Mesenchymal stem cell (in vitro differentiated cells and primary cell): Measurements from ENCODE around the gene CEP72.

Experiments used
- DNase-seq: peaks from one replicate; pipeline ENCODE4 v3.0.0-alpha.2; 2013
- H2AFZ ChIP-seq: one replicate; pipeline ENCODE4 v1.6.1; 2013; ENCODE audit warnings: low read depth, mild to moderate bottlenecking, control low read depth, inconsistent platforms, low read length, moderate library complexity
- H2AK5ac ChIP-seq: 2 replicates; pipeline ENCODE4 v1.6.1; 2013; ENCODE audit warnings: low read length, moderate library complexity, mild to moderate bottlenecking, inconsistent platforms; ENCODE audit not compliant: severe bottlenecking
- H2BK120ac ChIP-seq: one replicate; pipeline ENCODE4 v1.6.1; 2013; ENCODE audit warnings: low read depth, mild to moderate bottlenecking, inconsistent platforms, low read length, moderate library complexity
- H2BK12ac ChIP-seq, 2 experiments: one replicate each; pipeline ENCODE4 v1.6.1; 2013; ENCODE audit warnings: inconsistent platforms in 2 of 2, low read length in 2 of 2, mild to moderate bottlenecking in 2 of 2, moderate library complexity in 2 of 2, control low read depth in 1 of 2
- H2BK15ac ChIP-seq: one replicate; pipeline ENCODE4 v1.6.1; 2013; ENCODE audit warnings: mild to moderate bottlenecking, low read depth, inconsistent platforms; ENCODE audit not compliant: poor library complexity, severe bottlenecking
- H2BK5ac ChIP-seq: 2 replicates; pipeline ENCODE4 v1.6.1; 2013; ENCODE audit warnings: low read depth, mild to moderate bottlenecking, low read length, control low read depth, inconsistent platforms; ENCODE audit not compliant: poor library complexity, severe bottlenecking
- H3K14ac ChIP-seq, 2 experiments: one replicate each; pipeline ENCODE4 v1.6.1; 2013; ENCODE audit warnings: inconsistent platforms in 2 of 2, low read length in 2 of 2, control low read depth in 1 of 2, mild to moderate bottlenecking in 1 of 2, moderate library complexity in 1 of 2
- H3K18ac ChIP-seq, 2 experiments: one replicate each; pipeline ENCODE4 v1.6.1; 2013; ENCODE audit warnings: inconsistent platforms in 2 of 2, low read length in 2 of 2, control low read depth in 1 of 2, low read depth in 1 of 2, mild to moderate bottlenecking in 1 of 2
- H3K23ac ChIP-seq, 2 experiments: one replicate each; pipeline ENCODE4 v1.6.1; 2013; ENCODE audit warnings: inconsistent platforms in 2 of 2, low read length in 2 of 2, mild to moderate bottlenecking in 2 of 2, moderate library complexity in 2 of 2, control low read depth in 1 of 2
- H3K27ac ChIP-seq: 2 replicates; pipeline ENCODE4 v1.5.1; 2013; ENCODE audit warnings: mild to moderate bottlenecking, moderate library complexity, low read length, control low read depth, inconsistent platforms; ENCODE audit not compliant: poor library complexity, severe bottlenecking
- H3K27me3 ChIP-seq, 2 experiments: 2 replicates each; pipeline versions ENCODE4 v1.6.1 to v1.7.0; 2013; ENCODE audit warnings: low read length in 2 of 2, mild to moderate bottlenecking in 2 of 2, moderate library complexity in 2 of 2, control low read depth in 1 of 2, inconsistent platforms in 1 of 2; ENCODE audit not compliant: control insufficient read depth in 1 of 2, insufficient read depth in 1 of 2
- H3K36me3 ChIP-seq, 2 experiments: 2 replicates each; pipeline versions ENCODE4 v1.6.1 to v1.7.0; 2013; ENCODE audit warnings: low read length in 2 of 2, control low read depth in 1 of 2, inconsistent platforms in 1 of 2, low read depth in 1 of 2, mild to moderate bottlenecking in 1 of 2; ENCODE audit not compliant: insufficient read depth in 2 of 2, control insufficient read depth in 1 of 2
- H3K4ac ChIP-seq, 2 experiments: one replicate each; pipeline ENCODE4 v1.6.1; 2013; ENCODE audit warnings: inconsistent platforms in 2 of 2, low read length in 2 of 2, mild to moderate bottlenecking in 2 of 2, moderate library complexity in 2 of 2, control low read depth in 1 of 2, low read depth in 1 of 2
- H3K4me1 ChIP-seq: 2 replicates; pipeline ENCODE4 v1.6.1; 2013; ENCODE audit warnings: low read depth, low read length, control low read depth; ENCODE audit not compliant: control insufficient read depth, insufficient read depth
- H3K4me2 ChIP-seq: 2 replicates; pipeline ENCODE4 v1.6.1; 2013; ENCODE audit warnings: low read length, mild to moderate bottlenecking, inconsistent platforms; ENCODE audit not compliant: poor library complexity, severe bottlenecking
- H3K4me3 ChIP-seq, 2 experiments: 2 replicates each; pipeline versions ENCODE4 v1.5.1 to v1.7.0; 2013; ENCODE audit warnings: low read length in 2 of 2, mild to moderate bottlenecking in 2 of 2, control low read depth in 1 of 2, low read depth in 1 of 2; ENCODE audit not compliant: insufficient read depth in 1 of 2
- H3K79me1 ChIP-seq: replicated peaks from 2 replicates; pipeline ENCODE4 v1.6.1; 2013; ENCODE audit warnings: mild to moderate bottlenecking, control low read depth, low read length, inconsistent platforms; ENCODE audit not compliant: poor library complexity, severe bottlenecking
- H3K9ac ChIP-seq: 2 replicates; pipeline ENCODE4 v1.7.0; 2013; ENCODE audit warnings: mild to moderate bottlenecking, low read length, moderate library complexity
- H3K9me3 ChIP-seq: 2 replicates; pipeline ENCODE4 v1.7.0; 2013; ENCODE audit warnings: mild to moderate bottlenecking, low read length; ENCODE audit not compliant: control insufficient read depth
- H4K8ac ChIP-seq: one replicate; pipeline ENCODE4 v1.6.1; 2013; ENCODE audit warnings: inconsistent platforms, mild to moderate bottlenecking, low read length, moderate library complexity
- H4K91ac ChIP-seq: one replicate; pipeline ENCODE4 v1.6.1; 2013; ENCODE audit warnings: mild to moderate bottlenecking, low read length, inconsistent platforms
- WGBS: methylation state at CpG from one replicate; pipeline ENCODE4 v1.1.7; 2013; ENCODE audit warnings: mixed read lengths; 5-methylcytosine and 5-hydroxymethylcytosine counted together

The CEP72 gene

DNA sequence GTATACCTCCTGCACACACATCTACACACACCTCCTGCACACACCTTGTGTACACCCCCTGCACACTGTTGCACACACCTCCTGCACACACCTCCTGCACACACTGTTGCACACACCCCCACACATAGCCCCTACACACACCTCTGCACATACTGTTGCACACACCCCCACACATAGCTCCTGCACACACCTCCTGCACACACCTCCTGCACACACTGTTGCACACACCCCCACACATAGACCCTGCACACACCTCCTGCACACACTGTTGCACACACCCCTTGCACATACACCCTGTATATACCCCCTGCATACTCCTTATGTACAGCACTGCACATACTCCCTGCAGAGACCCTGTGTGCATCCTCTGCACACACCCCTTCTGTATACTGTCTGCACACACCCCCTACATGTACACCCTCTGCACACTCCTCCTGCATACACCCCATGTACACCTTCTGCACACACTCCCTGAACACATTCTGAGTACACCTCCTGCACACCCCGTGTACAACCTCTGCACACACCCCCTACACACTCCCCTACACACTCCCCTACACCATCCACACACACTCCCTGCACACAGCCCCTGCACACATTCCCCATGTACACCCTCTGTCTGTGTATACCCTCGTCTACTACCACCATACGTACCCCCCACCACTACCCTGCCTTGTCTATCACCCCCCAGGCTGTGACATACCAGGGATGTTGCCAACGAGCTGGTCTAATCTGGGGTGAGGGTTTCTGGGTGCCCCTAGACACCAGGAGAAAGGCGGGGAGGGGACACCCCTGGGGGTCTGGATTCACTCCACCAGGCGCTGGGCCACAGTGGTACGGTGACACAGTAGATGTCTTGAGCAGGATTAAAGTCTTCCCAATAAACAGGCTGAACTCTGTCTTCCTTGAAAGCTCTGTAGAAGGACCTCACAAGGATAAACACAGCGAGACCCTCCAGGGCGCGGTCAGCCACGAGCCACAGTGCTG is 1.1 kb upstream of the CEP72 start:
- H3K4me3 ChIP-seq: peak overlapping the region in 1 of 2 experiments; percentile 83
- 40% methylated on average over 10 of the region's 11 CpGs for WGBS
- no peak for DNase-seq
- H3K36me3 ChIP-seq: no peaks in the 10 kb centered on the region
- no peak overlapping the region for H2BK12ac ChIP-seq
- H4K91ac ChIP-seq: no peak overlapping the region
- H3K4me1 ChIP-seq: peaks cover 18% of the 10 kb centered on the region
- H3K14ac ChIP-seq: no peak overlapping the region
- no peak overlapping the region for H2BK15ac ChIP-seq
- no peak overlapping the region for H2AK5ac ChIP-seq
- H3K18ac ChIP-seq: no peak overlapping the region
- H3K27me3 ChIP-seq: peaks cover 0 to 24% of the 10 kb centered on the region in 2 experiments
- H2BK5ac ChIP-seq: no peak overlapping the region
- no peak overlapping the region for H3K4ac ChIP-seq
- no peak overlapping the region for H2AFZ ChIP-seq
- no peak overlapping the region for H4K8ac ChIP-seq
- no peaks in the 10 kb centered on the region for H3K9me3 ChIP-seq
- peak overlapping the region; percentile 67 for H3K9ac ChIP-seq
- H3K27ac ChIP-seq: no peak overlapping the region
- peak overlapping the region; percentile 82 for H3K4me2 ChIP-seq
- H3K79me1 ChIP-seq: peaks cover 11% of the 10 kb centered on the region
- H3K23ac ChIP-seq: no peak overlapping the region
- H2BK120ac ChIP-seq: no peak overlapping the region

DNA sequence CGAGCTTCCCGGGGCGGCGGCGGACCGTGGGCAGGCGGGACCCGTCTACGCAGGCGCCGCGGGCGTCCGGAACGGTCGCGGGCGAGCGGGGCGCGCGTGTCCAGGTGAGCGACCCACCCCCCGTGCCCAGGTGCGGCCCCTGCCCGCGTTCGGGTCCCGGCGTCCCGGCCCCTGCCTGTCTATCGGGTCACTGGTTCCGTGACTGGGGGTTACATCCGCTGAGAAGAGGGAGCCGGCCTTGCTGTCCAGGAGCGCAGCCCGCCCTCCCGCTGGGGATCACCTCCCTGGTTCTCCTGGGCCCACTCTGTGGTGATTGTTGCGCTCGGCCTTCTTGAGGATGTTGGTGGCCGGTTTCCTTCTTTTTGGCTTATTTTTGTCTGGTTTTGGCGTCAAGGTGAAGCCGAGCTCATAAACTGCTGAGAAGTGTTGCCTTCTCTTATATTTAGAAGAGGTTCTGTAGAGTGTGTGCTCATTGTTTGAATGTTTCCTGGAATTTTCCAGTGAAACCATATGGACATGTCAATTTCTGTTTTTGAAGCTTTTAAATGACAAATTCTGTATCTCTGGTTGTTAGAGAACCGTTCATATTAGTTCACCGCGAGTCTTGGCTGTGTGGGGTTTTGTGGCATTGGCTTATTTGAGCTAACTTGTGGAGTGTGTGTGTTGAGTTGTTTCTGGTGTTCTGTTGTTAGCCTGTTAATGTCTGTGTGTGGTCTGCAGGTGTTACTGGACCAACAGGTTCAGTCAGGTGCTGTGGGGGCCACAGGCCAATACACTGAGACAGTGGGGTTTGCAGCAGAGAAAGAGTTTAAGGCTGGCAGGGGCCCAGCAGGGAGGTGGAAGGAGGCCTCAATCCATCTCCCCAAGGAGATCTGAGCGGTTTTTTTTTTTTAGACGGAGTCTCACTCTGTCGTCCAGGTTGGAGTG is 621 bp downstream of the CEP72 start:
- no peaks in the 10 kb centered on the region for H3K9me3 ChIP-seq
- H3K4me1 ChIP-seq: peaks cover 21% of the 10 kb centered on the region
- peak overlapping the region in 1 of 2 experiments; percentile 48 for H3K18ac ChIP-seq
- WGBS: 24% methylated on average over 25 of the region's 49 CpGs
- no peak overlapping the region for H3K14ac ChIP-seq
- H3K4ac ChIP-seq: no peak overlapping the region
- H2BK5ac ChIP-seq: no peak overlapping the region
- no peak overlapping the region for H2BK15ac ChIP-seq
- peak overlapping the region; percentile 88 to 93 for H3K4me3 ChIP-seq
- H2AFZ ChIP-seq: peak overlapping the region; percentile 66
- H3K4me2 ChIP-seq: peak overlapping the region; percentile 87
- no peak overlapping the region for H2BK12ac ChIP-seq
- H3K36me3 ChIP-seq: peaks cover 0 to 4% of the 10 kb centered on the region in 2 experiments
- H3K79me1 ChIP-seq: peaks cover 22% of the 10 kb centered on the region
- H2AK5ac ChIP-seq: no peak overlapping the region
- H3K9ac ChIP-seq: peak overlapping the region; percentile 86
- peaks cover 0 to 8% of the 10 kb centered on the region in 2 experiments for H3K27me3 ChIP-seq
- H2BK120ac ChIP-seq: no peak overlapping the region
- peak overlapping the region in 1 of 2 experiments; percentile 14 for H3K23ac ChIP-seq
- peak; percentile 19 for DNase-seq
- H4K91ac ChIP-seq: no peak overlapping the region
- peak overlapping the region; percentile 76 for H4K8ac ChIP-seq
- no peak overlapping the region for H3K27ac ChIP-seq

DNA sequence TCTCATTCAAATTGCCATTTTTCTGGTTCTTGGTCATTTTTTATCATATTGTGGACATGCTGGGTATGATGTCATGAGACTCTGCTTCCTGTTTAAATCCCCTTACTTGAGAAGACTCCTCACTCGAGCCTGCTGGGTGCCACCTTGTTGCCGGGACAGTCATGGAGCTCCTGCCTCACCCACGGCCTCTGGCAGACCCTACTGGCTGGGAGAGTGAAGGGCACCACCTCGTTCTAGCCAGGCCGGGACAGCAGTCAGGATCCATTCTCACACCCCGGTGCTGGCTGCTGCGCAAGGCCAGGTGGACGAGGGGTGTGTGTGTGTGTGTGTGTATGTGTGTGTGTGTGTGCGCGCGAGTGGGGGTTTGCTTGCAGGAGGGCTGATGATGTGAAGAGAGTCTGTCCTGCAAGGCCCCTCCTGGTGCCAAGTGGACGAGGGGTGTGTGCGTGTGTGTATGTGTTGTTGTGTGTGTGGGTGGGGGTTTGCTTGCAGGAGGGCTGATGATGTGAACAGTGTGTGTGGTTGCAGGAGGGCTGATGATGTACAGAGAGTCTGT is 4.4 kb downstream of the CEP72 start:
- Histone ChIP-seq H3K18ac (peak overlapping the region in 1 of 2 experiments; percentile 55), H2BK12ac (peak overlapping the region in 1 of 2 experiments; percentile 49), H3K27me3 (no peaks in the 10 kb centered on the region), H3K14ac (peak overlapping the region in 1 of 2 experiments; percentile 30), H2AK5ac (no peak overlapping the region), H2AFZ (no peak overlapping the region), H3K4me3 (no peak overlapping the region), H3K9me3 (no peaks in the 10 kb centered on the region), H3K4me2 (no peak overlapping the region), H3K4me1 (peaks cover 12% of the 10 kb centered on the region), H2BK5ac (no peak overlapping the region), H3K4ac (no peak overlapping the region), H4K8ac (peak overlapping the region; percentile 50), H3K23ac (no peak overlapping the region), H3K27ac (no peak overlapping the region), H2BK120ac (no peak overlapping the region), H3K79me1 (peaks cover 38% of the 10 kb centered on the region), H3K9ac (no peak overlapping the region), H3K36me3 (peaks cover 27 to 28% of the 10 kb centered on the region in 2 experiments), H4K91ac (no peak overlapping the region), H2BK15ac (no peak overlapping the region)
- DNase-seq: peak; percentile 16
- WGBS: 94% methylated on average over 13 of the region's 13 CpGs
